Stimulated activated CD4-positive, alpha-beta T cell treated with anti-CD3 and anti-CD28 coated beads, Interleukin-15, amount 100 ng/mL, for 48 hours (primary cell): ENCODE data around the gene TMEM39A.

ENCODE experiments used
- DNase-seq, 2 donors: peaks; one replicate each; pipeline ENCODE4 v3.0.0-alpha.2; 2020; ENCODE audit warnings: low read depth in 2 of 2

TMEM39A gene

DNA sequence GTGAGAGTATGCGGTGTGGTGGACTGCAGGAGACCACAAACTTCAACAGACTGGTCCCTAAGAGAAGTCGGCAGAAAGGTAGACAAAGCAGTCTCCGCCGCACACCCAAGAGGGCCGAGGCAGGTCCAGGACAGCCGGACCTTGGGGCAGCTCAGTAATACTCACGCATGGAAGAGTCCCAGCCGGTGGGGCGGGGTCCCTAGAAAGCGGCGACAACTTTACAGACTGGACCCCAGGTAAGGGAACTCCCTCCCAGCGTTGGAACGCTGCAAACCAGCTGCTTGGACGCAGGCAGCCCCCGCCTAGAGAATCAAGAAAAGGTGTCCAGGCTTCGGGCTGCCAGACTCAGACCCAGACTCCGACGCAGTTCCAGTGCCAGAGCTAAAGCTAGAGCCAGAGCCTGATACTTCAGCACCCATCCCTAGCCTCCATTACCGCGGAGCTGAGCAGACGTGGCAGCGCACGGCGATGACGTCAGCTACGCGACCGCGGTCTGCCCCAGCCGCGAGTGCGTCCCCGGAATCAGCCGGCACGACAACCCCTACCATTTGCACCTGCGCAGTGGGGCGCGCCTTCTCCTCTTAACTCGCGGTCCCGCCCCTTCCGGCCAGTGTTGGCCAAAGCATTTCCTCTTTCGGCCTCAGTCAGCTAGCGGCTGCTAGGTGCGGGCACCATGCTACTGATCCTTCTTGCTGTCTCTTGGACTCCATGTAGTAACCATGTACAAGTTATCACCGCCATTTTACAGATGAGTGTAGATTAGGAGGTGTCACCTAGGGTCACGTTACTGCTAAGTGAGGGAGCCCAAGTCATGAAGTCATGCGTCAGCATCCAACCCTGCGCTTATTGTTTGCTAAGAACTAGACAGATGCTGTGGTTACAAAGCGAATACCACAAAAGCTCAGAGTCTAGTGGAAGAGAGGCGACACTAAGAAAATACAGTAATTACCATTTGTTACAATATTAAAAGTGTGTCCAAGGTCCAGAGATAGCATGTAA, at the start of gene TMEM39A:
Gene TMEM39A, minus strand, starts transcription at position 445 of the 999 bp plus-strand sequence. CDS start 1,541 bp downstream, outside the sequence.
- peak; percentile 96 to 97 for DNase-seq

DNA sequence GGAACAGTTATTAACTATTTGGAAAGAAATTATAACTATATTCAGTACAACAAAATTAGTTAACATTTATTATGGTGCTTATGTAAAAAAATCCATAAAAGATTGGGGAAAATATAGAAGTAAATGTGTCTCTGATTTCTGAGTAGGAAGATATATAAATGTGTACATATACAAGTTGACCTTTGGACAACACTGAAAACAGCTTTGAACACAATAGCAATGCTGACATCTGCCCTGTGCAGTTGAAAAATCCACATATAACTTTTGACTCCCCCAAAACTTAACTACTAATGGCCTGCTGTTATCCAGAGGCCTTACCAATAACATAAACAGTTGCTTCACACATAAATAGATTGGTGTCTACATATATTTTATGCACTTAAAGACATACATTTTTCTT, 47.3 kb upstream of the TMEM39A start:
- DNase-seq = no peak

DNA sequence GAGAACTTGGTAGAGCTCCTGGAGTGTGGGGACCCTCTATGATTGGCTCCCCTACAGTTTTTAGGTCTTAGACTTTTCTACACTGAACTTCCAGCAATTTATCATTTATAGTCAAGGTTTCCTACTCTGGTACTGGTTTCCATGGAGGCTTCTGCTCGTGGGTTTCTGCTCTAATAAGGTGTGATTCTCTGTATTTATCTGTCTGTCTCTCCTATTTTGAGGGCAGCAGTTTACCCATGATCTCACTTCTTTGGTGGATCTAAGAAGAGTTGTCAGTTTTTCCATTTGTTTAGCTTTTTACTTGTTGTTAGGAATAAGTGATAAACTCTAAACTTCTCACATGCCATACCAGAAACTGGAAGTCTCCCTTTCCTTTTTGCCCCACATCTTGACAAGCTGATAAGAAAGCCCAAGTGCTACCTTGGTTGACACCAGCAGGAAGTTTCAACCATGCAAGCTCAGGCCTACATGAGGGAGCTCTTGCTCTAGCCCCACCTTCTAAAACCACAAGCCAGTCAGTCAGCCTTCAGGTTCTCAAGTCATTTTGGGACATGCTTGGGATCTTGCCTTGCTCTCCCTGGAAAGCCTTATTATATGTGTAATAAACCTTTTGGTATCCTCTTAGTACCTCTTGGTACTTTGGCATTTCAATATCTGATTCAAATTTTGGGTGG, 44.9 kb upstream of the TMEM39A start:
- no peak for DNase-seq

- no peak for DNase-seq
Measured at GRCh38 chr3:119507404-119507803, 44.0 kb upstream of the TMEM39A start.

DNA sequence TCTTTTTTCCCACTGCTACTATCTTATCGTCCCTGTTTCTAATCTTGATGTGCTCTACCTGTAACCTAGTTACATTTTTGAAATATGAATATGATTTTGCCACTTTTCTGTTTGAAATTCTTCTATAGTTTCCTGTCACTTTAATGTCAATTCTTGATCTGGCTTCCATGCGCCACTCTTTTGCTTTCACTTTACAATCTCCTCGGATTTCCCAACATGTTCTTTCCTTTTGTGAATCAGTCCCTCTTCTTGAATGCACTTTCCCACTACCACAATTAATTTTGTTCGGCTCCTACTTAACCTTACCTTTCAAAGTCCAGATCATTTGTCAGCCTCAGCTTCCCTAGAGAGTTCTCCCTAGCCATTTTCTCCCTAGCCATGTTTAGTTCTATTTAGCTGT, 43.2 kb upstream of the TMEM39A start:
- no peak for DNase-seq

- no peak for DNase-seq
Measured at GRCh38 chr3:119500901-119501300, 37.5 kb upstream of the TMEM39A start.

GRCh38 chr3:119500265-119500664, 36.9 kb upstream of the TMEM39A start:
- no peak for DNase-seq

DNA sequence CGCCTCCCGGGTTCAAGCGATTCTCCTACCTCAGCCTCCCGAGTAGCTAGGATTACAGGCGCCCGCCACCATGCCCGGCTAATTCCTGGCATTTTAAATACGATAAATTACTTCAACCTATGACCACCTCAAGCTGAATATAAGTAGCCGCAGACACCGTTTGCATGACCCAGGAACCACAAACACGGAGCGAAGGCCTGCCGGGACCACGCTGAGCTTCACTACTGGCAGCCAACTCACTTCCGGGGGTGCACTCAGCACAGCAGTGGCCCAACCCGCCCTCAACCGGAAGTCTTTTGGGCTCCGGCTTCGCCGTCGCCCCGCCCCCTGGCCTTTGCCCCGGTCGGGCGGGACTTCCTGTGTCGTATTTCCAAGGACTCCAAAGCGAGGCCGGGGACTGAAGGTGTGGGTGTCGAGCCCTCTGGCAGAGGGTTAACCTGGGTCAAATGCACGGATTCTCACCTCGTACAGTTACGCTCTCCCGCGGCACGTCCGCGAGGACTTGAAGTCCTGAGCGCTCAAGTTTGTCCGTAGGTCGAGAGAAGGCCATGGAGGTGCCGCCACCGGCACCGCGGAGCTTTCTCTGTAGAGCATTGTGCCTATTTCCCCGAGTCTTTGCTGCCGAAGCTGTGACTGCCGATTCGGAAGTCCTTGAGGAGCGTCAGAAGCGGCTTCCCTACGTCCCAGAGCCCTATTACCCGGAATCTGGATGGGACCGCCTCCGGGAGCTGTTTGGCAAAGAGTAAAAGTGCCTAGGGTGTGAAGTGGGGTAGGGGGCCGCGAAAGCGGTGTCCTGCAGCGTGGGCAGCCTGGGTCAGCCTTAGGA, 35.0 kb upstream of the TMEM39A start, which contains the start of gene TIMMDC1:
Gene TIMMDC1, plus strand, starts transcription at position 362 of the 826 bp plus-strand sequence. Its CDS starts 187 bp downstream, at position 549.
- DNase-seq = peak; percentile 96

DNA sequence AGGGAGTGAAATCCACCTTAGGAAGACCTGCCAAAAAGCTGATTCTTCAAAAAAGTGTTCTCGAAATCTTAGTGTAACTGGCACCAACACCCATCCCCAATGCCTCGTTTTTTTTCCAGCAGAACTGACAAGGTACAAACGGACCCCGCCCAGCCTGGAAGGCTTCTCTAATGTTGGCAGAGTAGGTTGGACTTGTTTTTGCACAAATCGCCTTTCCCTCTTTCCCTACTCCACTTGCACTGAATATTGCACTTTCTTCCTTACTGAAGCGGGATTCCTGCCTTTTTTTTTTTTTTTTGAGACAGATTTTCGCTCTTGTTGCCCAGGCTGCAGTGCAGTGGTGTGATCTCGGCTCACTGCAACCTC, 34.4 kb upstream of the TMEM39A start:
- DNase-seq = no peak

- DNase-seq = no peak
Measured at GRCh38 chr3:119494597-119494996, 31.2 kb upstream of the TMEM39A start.

DNA sequence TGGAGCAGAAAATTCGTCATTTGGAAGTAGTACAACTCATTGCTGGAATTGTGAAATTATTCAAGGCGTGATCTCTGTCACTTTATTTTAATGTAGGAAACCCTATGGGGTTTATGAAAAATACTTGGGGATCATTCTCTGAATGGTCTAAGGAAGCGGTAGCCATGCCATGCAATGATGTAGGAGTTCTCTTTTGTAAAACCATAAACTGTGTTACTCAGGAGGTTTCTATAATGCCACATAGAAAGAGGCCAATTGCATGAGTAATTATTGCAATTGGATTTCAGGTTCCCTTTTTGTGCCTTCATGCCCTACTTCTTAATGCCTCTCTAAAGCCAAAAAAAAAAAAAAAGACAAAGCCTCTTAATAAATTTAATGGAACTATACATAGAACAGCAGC, 29.4 kb upstream of the TMEM39A start:
- no peak for DNase-seq

DNA sequence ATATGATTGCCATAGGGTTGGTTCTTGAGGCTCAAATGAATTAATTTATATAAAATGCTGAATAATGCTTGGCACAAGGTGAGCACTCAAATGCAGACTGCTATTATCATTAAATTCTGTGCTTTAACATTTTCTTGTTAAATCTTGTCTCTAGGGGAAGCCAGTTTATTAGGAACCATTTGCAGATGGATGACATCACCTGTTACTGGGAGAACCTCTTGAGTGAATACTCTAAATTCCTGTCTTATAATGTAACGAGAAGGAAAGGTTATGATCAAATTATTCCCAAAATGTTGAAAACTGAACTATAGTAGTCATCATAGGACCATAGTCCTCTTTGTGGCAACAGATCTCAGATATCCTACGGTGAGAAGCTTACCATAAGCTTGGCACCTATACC, 28.7 kb upstream of the TMEM39A start:
- DNase-seq = no peak

GRCh38 chr3:119490153-119490552, 26.7 kb upstream of the TMEM39A start:
- no peak for DNase-seq

- no peak for DNase-seq
Measured at GRCh38 chr3:119485563-119485962, 22.1 kb upstream of the TMEM39A start.

- no peak for DNase-seq
Measured at GRCh38 chr3:119483101-119483500, 19.7 kb upstream of the TMEM39A start.

- DNase-seq = no peak
Measured at GRCh38 chr3:119481079-119481478, 17.7 kb upstream of the TMEM39A start.

DNA sequence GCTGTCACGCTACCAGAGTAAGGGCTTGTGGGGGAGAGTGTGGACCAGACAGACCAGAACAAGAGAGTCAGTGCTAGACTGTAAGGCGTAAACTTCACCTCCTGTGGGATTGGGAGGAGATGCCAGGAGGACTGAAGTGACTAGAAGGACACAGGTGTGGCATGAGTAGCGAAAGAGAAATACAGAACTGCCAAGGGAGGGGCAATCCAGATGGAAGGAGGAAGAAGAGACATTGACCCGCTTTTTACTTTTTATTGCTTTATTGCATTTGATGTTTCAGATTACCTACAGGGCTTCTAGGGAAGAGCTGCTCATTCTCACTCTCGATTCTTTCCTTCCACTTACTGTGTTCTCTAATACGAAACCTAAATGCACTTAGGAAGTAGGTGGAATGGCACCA, 7.5 kb upstream of the TMEM39A start:
- no peak for DNase-seq

GRCh38 chr3:119469418-119470189, 6.2 kb upstream of the TMEM39A start:
- no peak for DNase-seq

DNA sequence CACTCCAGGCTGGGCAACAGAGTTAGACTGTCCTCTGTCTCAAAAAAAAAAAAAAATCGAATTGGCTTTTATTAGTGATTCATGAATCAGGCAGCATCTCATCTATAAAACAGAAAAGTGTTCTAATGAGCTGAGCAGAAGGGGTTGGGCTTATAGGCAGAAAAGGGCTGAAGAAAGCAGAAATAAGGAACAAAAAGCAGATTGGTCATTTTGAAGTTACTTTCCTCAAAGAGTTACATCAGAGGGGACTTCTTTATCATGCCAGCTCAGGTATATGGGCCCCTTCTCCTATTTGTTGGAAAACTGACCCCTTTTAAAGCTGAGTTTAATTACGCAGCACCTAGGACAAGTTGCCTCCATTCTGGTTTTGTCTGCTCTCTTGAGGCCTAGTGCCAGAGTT, 4.6 kb upstream of the TMEM39A start:
- DNase-seq = no peak

DNA sequence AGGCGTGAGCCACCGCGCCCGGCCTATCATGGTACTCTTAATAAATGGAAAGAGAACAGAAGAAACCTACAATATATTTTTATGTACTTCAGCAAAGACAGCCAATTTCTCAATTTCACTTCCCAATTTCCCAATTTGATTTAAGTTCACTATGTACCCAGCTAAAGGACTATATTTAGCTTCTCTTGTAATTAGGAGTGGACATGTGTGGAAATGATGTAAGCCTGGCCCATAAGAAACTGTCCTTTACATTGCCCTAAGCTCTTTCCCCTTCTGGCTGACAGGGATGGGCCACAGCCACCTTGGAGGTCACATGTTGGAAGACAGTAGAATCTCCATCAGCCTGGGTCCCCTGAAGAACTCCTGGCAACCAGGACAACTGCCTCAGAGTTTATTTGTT, 6.2 kb downstream of the TMEM39A start:
- DNase-seq = no peak

GRCh38 chr3:119456469-119456868, 6.9 kb downstream of the TMEM39A start:
- DNase-seq = no peak
